ENCODE results near the gene DPP6. TPM values are rescaled to one million over a fixed set of nuclear protein-coding genes. Genes with fewer than 3 reads are reported as not detected.

The DPP6 gene
- total and polyA plus RNA-seq, 2 of the 8 experiments (the other 6 are each of a cell fraction or from before 2014, with no cell fraction given), result 4.7 to 6.8 TPM

GRCh38 chr7:154652564-154652963 is 600.4 kb downstream of the DPP6 start:
- Histone ChIP-seq H3K56ac (replicated peaks; ENCODE audit: insufficient read length, low read depth, low read length) (no peak overlapping the region), H3K4ac (replicated peaks; ENCODE audit: insufficient read length, low read depth, low read length) (no peak overlapping the region), H2BK12ac (ENCODE audit: low read depth, low read length) (no peak overlapping the region), H2BK120ac (replicated peaks; ENCODE audit: low read depth, low read length) (no peak overlapping the region), H3K27me3 (replicated peaks in 1 of 4; ENCODE audit: control insufficient read depth in 3 of 4, extremely low read depth in 1 of 4, insufficient read depth in 3 of 4, low read length in 3 of 4) (no peaks in the 10 kb centered on the region), H4K91ac (replicated peaks; ENCODE audit: insufficient read length, low read length) (no peak overlapping the region), H3K23me2 (ENCODE audit: low read depth, low read length) (no peaks in the 10 kb centered on the region), H3K4me1 (replicated peaks in 1 of 4; ENCODE audit: control insufficient read depth in 3 of 4, insufficient read depth in 4 of 4, low read length in 3 of 4) (no peaks in the 10 kb centered on the region), H3K4me2 (ENCODE audit: insufficient read depth in 1 of 2, low read depth in 2 of 2, low read length in 2 of 2) (no peak overlapping the region), H4K8ac (ENCODE audit: extremely low read depth, insufficient read depth, low read length) (no peak overlapping the region), H3K9ac (replicated peaks in 1 of 4; ENCODE audit: extremely low read depth in 1 of 4, low read depth in 3 of 4, low read length in 3 of 4) (no peak overlapping the region), H3K18ac (ENCODE audit: extremely low read depth, low read length) (no peak overlapping the region), H2BK5ac (ENCODE audit: low read depth, low read length) (no peak overlapping the region), H3K79me2 (ENCODE audit: control insufficient read depth in 1 of 2, insufficient read depth in 2 of 2, low read length in 2 of 2) (no peaks in the 10 kb centered on the region), H3K14ac (ENCODE audit: insufficient read length) (no peak overlapping the region), H3K4me3 (ENCODE audit: extremely low read depth in 1 of 4, insufficient read depth in 2 of 4, low read depth in 3 of 4, low read length in 4 of 4) (no peak overlapping the region), H4K5ac (ENCODE audit: insufficient read length, low read depth, low read length) (no peak overlapping the region), H2AK5ac (ENCODE audit: low read depth, low read length) (no peak overlapping the region), H4K20me1 (replicated peaks in 1 of 2; ENCODE audit: control insufficient read depth in 1 of 2, insufficient read depth in 2 of 2, low read length in 2 of 2) (no peaks in the 10 kb centered on the region), H3K36me3 (ENCODE audit: control insufficient read depth in 2 of 4, insufficient read depth in 4 of 4, low read length in 3 of 4) (no peaks in the 10 kb centered on the region), H3K27ac (ENCODE audit: low read depth, low read length) (no peak overlapping the region; the same call in 1 of the 2 replicates), H2BK20ac (ENCODE audit: low read length) (no peak overlapping the region; the same call in 1 of the 2 replicates), H2BK15ac (ENCODE audit: low read length) (no peak overlapping the region), H2AFZ (ENCODE audit: low read length) (no peak overlapping the region), H3K23ac (ENCODE audit: insufficient read length) (no peak overlapping the region), H3K79me1 (ENCODE audit: low read depth, low read length) (no peaks in the 10 kb centered on the region), H3K9me3 (ENCODE audit: insufficient read depth in 2 of 2, low read depth in 1 of 2, low read length in 1 of 2) (no peaks in the 10 kb centered on the region)
- 84% methylated on average over 9 of the region's 9 CpGs; no CpG with 5 or more reads in 1 of the 2 experiments for WGBS, 2 experiments (ENCODE audit: extremely low coverage in 1 of 2, insufficient coverage in 1 of 2, insufficient read length in 1 of 2, insufficient replicate concordance in 2 of 2, low coverage in 1 of 2, low lambda C conversion rate in 2 of 2, missing lambda C conversion rate in 1 of 2)
- FAIRE-seq (no peak), DNase-seq (ENCODE audit: low read depth in 1 of 2, low spot score in 2 of 2) (no peak)
- TF ChIP-seq RXRA (IDR thresholded peaks at IDR 0.05; ENCODE audit: insufficient read depth, low read depth, low read length) (no peak), FOSL1 (IDR thresholded peaks at IDR 0.05; ENCODE audit: insufficient read depth, low read depth, low read length) (no peak), MAFK (IDR thresholded peaks at IDR 0.05; ENCODE audit: low read depth, low read length) (no peak), YY1 (IDR thresholded peaks at IDR 0.05; ENCODE audit: low read depth, low read length) (no peak)
- ChIA-PET CTCF (ENCODE audit: partially characterized antibody) (interaction anchor here (0.6 to 1.3 kb wide), 4 partner anchors 20 to 143 kb away, joined by 3 to 4 read pairs (median 4); no protein-coding TSS in a partner anchor), POLR2A (ENCODE audit: partially characterized antibody) (no interaction called here)
